GM21529 (cell line): ENCODE measurements around the gene KLK6.

Experiments used
- ATAC-seq: cut with Tn5 transposase; IDR thresholded peaks from one replicate; pipeline ENCODE4 v1.9.1; 2021; ENCODE audit not compliant: unreplicated experiment

The KLK6 gene

DNA sequence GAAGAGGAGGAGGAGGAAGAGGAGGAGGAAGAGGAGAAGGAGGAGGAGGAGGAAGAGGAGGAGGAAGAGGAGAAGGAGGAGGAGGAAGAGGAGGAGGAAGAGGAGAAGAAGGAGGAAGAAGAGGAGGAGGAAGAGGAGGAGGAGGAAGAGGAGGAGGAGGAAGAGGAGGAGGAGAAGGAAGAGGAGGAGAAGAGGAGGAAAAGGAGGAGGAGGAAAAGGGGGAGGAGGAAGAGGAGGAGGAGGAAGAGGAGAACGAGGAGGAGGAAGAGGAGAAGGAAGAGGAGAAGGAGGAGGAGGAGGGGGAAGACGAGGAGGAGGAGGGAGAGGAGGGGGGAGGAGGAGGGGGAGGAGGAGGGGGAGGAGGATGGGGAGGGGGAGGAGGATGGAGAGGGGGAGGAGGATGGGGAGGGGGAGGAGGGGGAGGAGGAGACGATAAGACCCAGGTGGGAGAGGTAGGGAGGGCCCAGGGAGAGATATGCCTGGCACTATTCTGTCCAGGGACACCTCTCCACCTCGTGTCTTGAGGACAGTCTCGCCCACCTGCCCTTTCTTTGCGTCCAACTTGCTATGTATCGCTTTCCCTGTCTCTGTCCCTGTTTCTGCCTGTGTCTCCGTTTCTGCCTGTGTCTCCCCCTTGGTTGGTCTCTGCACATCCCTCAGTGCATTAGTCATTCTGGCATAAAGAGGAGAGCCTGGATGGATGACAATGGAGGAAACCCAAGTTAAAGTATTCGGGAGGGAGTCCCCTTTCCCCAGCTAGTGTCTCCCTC is 9.5 kb downstream of the KLK6 start:
- ATAC-seq = no peak

DNA sequence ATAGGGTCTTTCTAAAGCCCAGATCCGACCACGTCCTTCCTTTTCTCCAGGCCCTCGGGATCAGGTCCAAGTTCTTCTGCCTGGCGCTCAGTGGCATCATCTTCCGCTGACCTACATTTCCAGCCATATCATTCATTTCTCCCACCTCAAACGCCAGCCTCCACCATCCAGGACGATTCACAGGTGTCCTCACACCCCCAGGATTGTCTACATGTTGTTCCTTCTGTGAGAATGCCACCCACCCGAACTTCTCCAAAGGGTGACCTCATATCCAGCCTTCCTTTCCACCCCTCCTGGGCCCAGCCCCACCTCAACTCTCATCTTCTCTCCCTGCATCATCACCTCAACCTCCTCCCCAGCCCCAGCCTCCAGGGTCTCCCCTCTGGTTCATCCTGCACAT is 11.8 kb downstream of the KLK6 start:
- ATAC-seq = no peak

DNA sequence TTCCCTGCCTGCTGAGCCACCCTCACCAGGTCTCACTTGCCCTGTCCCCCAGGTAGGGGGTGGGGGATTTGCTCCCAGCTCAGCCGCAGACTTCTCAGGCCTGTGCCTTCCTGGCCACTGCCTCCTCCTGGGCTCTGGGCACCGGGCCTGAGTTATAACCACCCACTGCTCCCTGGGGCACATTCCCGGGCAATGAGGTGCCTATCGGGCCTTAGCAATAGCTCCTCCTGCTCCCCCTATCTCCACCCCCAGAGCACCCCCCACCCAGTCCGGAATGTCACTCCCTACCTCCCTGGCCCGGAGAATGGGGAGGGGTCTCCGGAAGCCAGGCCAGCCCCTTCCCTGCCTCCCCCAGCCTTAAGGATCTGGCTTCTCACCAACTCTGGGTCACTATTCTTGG is 16.5 kb downstream of the KLK6 start, which contains the start of gene KLK5:
KLK5 (minus strand) TSS at position 129 of the 400 bp plus-strand sequence. CDS start 381 bp downstream, outside the sequence.
- no peak for ATAC-seq

DNA sequence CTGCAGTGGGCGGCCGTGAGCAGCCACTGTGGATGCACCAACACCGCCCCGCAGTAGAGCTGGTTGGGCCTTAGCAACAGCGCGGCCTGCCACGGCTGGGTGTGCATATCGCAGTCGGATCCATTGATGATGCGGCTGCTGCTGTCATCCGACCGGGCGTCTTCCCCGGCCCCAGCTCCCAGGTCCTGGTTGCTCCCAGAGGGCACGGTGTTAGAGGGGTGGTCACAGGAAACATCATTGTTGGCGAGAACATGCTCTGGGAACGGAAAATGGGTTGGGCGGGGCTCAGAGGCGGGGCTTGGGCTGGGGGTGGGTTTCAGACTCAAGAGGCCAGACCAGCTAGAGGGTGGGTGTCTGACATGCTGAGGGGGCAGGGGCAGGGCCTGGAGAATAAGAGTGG is 19.5 kb downstream of the KLK6 start:
- no peak for ATAC-seq

DNA sequence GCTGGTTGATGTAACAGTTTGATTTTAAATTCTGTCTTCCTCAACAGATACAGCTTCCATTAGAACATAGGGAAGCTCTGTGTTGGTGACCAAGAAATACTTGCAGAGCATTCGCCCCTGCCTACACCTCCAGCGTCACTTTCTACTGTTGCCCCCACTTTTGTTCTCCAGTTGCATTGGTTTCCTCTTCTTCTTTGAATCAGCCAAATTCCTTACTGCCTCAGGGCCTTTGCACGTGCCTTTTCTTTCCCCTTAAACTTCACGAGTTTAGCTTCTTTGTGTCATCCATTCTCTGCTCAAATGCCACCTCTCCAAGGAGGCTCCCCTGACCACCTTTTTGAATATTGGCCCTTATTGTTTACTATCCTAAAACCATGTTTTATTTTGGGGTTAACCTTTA is 22.3 kb downstream of the KLK6 start:
- no peak for ATAC-seq

DNA sequence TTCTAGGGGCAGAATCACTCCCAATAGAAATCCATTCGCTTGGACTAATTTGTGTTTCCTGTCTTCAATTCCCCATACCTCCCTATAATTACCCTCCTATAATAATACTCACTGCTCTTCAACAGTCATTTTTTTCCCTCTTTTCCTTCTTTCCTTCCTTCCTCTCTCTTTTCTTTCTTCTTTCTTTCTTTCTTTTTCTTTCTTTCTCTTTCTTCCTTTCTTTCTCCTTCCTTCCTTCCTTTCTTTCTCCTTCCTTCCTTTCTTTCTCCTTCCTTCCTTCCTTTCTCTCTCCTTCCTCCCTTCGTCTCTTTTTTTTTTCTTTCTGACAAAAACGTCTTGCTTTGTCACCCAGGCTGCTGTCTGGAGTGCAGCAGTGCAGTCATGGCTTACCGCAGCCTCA is 24.6 kb downstream of the KLK6 start:
- no peak for ATAC-seq

DNA sequence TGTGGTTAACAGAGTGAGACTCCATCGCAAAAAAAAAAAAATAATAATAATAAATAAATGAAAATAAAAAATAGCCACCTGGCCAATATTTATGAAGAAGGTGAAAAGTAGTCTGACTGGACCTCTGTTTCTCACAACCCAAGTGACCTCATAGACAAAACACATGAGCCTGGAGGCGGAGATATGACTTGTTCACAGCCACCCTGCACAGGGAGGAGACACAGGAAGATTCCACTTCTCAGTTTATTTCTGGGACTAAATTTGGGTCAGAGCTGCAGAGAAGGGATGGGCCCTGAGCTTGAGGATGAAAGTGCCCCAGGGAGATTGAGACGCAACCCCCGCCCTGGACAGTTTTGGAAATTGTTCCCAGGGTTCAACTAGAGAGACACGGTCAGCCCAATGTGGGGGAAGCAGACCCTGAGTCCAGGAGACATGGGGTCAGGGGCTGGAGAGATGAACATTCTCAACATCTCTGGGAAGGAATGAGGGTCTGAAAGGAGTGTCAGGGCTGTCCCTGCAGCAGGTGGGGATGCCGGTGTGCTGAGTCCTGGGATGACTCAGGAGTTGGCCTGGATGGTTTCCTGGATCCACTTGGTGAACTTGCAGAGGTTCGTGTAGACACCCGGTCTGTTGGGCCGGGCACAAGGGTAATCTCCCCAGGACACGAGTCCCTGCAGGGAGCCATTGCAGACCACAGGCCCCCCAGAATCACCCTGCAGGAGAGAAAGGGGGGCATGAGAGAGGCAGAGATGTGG is 26.1 kb downstream of the KLK6 start:
- ATAC-seq = no peak

DNA sequence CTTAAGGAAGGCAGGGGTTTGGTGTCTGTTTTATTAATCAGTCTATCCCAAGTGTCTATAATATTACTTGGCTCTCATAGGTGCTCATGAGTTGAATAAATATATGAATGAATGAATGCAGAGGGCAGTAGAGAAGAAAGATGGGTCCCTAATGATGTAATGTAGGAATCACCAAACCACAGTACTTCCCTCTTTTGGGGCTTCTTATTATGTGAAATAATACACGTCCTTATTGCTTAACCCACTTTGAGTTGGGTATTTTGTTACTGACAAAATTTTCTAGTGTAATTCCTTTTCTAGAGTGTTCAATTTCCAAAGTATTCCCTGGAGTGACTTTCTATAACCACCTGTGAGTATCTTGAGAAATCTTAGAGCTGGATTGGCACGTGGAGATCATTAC is 29.8 kb downstream of the KLK6 start:
- ATAC-seq = no peak

DNA sequence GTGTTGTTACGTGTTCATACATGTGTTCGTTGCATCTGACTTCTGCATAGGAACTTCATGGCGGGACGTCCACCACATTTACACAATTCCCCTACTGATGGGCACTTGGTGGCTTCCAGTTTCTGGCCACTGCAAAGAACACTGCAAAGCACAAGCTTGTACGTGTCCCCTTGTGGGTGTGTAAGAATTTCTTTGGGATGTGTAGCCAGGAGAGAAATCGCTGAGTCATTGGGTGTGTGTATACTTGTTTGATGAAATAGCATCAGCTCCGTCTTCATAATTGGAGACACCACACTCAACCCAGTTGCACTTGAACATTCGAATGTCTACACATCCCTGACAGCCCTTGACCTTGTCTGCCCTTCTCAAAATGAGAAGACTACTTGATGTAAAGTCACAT is 35.8 kb downstream of the KLK6 start:
- no peak for ATAC-seq

DNA sequence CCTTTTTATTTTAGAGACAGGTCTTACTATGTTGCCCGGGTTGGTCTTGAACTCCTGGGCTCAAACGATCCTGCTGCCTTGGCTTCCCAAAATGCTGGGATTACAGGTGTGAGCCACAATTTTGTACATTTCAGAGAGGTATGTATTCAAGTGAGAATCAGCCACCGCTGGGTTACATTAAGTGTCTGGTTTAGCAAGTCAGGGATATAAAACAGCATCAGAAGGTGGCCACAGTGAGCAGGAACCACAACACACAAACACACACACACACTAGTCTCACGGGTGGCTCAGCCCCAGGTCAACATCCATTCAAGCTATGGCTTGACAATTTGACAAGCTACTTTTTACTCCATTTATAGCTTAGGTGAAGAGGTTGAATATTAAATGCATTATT is 36.7 kb downstream of the KLK6 start:
- no peak for ATAC-seq

DNA sequence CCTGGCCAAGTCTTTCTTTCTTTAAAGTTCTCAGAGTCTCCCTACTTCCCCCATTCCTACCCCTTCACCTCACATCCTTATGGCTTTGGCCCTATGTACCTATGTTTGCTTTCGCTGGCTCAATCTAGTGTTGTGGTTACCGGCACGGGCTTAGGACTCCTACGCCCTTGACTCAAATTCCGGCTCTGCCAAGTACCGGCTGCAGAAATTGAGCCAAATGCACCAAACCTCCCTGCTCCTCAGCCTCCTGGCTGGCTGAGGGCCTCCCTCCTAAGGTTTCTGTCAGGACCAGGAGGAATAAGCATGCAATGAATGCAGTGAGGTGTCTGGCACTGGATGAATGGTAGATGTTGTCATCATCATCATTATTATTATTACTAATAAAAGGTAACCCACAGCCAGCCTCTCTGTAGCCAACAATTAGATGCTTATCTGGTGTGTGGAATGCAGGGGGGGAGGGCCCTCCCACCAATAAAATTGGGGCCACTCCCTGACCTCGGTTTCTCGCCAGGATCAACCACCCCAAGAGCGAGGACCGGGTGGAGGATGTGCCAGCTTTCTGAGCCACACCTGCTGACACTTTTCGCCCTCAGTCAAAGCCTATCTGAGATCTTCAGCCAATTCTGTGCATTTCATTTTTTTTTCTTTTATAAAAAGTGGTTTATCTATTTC is 37.2 kb downstream of the KLK6 start:
- ATAC-seq = no peak

DNA sequence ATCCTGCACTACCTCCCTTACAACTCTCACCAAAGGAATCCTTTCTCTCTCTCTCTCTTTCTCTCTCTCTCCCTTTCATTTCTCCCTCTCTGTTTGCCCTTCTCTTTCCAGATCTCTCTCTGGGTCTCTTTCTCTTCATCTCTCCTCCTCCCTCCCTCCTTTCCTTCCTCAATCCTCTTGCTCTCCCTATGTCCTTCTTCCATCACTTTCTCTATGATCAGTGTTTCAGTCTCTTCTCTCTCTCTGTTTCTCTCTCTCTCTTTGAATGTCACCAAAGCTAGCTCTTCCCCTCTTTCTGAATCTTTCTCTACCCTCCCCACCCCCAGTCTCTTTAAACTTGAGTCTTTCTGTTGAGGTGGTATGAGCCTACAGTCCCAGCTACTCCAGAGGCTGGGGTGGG is 38.4 kb downstream of the KLK6 start:
- no peak for ATAC-seq

DNA sequence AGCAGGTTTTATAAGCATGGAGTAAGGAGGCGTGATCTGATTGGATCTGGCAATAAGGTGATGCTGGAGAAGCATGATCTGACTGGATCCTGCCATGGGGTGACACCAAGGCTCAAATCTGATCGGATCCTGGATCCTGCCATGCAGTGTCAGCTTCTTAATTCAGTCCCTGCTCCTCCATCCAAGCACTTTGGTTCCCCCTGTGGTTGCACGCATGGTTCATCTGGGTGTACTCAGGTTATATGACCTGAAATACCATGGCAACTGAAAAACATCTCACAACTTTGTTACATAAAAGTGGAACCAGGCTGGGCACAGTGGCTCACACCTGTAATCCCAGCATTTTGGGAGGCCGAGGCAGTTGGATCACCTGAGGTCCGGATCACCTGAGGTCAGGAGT is 40.6 kb downstream of the KLK6 start:
- ATAC-seq = no peak

DNA sequence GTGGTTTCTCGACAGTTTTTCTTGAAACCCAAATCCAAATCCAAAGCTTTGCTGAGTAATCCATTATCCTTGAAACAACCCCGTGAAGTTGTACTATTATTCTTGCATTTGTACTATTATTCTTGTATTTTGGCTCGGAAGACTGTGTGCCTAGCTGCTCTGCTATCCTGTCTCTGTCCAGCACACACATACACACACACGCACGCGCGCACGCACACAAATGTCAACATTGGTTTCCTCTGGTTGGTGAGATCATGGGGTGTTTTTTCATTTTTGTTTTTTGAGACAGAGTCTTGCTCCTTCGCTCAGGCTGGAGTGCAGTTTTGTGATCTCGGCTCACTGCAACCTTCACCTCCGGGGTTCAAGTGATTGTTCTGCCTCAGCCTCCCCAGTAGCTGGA is 43.2 kb downstream of the KLK6 start:
- no peak for ATAC-seq

DNA sequence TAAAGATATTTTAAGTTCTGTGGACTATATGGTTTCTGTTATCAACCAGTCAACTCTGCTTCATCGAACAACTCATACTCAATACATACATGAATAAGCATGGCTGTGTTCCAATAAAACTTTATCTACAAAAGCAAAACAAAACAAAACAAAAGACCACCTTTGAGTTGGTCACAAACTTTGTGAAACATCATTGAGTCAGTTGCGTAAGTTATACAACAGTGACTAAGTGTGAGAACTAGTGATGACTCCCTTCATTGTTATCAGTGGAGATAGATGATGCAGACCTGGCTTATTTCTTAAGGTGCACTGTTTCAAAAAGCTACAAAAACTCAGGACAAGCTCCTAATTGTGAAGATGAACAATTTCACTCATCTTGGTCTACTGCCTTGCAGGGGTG is 43.7 kb downstream of the KLK6 start:
- no peak for ATAC-seq

DNA sequence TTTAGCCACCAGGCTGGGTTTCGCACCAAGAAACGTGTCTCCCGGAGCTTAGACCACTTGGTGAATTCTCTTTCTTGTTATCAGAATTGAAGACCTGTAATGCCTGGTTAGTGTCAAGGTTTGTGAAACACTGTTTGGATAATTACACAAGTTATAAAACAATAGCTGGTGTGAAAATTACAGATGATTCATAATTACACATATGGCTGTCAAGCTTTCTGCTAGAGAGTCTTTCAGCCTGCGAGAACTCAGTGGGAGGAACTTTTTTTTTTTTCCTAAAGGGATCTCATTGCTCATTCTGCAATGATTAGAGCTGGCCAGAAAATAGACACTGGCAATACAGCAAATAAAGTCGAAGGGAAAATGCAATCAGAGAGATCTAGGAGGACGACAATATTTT is 44.8 kb downstream of the KLK6 start:
- ATAC-seq = no peak

DNA sequence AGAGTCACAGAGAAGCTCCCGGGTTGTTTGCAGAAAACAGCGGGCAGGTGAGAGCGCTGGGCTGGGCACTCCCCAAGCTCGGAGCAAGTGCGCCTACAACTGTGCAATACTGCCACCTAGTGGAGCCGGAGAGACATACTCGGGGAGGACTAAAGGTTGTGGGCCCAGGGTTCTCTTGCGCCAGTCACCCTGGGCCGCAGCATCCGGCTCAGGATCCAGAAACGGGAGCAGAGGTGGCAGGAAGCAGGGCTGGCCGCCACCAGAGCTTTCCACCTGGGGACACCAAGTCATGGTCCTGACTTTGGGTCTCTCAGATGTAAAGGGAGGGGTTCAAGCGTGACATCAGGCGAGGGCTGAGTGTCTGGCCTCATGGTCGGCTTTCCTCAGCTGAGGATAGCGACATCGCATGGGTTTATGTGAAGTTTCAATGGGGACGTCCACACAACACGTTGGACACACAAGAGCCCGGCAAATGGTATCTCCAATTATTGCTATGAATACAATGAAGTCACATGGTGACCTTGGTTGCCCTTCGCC is 47.0 kb downstream of the KLK6 start:
- ATAC-seq = peak; percentile 47

DNA sequence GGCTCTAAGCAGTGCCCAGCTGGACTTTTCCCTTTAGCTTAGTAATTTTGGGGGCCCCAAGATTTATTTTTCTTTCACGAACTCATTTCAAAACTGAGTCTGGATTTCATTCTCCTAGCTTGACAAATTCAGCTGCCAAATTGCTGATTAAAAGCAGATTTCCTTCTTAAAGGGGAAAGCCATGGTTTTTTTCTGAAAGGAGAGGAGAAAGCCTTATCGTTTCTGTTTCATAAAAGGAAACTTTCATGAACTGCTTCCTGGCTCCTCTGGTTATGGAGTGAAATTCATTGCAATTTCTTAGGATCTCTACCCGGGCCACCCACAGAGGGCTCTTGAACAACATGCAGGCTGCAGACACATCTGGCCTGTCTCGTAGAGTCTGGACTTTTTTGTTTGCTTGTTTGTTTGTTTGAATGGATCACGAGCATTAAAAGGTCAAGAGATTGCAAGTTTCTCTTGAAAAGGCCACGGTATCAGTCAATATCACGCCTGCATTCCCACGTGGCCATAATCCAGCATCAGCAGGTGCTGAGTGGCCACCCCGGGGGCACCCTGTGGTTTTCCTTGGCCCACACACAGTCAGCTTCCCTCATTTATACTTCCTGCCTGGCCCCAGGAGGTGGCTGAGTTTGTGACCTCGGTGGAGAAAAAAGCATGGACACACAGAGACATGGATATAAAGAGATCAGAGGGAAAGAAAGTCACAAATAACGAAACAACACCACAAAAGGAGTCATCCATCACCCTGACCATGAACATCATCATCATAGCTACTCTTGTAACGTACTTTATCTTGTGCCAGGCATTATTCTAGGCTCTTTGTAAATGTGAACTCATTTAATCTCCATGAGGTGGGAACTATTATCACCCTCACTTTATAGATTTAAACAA is 47.7 kb downstream of the KLK6 start:
- ATAC-seq = no peak

DNA sequence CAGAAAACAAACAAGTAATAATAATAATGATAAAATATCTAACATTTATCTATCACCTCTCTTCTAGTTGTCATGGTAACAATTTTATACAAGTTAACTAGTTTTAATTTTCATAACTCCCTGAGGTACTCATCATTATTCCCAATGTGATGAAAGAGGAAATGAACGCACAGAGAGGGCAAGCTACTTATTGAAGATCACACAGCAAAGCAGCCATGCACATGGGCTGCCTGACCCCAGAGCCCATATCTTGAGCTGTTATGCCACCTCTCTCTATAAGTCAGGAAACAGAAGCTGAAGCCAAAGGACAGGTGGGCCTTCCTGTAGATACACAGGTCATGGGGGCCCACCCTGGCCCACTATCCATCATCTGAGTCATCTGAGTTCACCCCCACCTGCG is 53.3 kb downstream of the KLK6 start:
- ATAC-seq = no peak
